ENCODE results near the gene SLC14A1.

DNA sequence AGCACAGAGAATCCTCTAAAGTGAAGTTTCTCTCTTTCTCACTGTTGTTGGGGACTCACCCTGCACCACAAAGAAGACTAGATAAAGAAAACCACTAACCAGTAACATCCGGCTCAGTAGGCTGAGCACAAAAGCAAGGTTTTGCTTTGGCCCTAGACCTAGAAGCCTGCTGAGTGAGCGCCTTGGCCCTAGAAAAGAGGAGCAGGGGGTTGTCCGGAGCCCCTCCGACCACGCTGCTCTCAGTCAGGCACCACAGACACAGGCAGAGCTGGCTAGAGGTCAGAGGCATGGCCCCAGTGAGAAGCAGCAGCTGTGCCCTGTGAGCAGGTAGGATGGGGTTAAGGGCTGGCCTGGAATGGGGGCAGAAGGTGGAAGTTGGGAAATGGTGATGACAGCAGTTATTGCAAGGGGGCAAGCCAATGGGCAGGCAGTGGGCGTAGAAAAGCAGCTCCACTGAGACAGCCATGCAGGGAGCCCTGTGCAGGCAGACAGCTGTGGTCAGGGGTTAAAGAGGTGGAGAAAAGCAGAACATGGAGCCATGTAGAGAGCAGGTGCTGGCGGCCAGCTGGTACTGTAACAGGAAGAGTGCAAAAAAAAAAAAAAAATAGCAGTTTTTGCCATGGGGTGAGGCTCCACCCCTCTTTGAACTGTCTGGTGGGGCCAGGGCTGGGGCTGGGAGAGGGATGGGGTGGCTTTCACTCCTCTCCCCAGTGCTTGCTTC lies 36.9 kb upstream of the SLC14A1 start:
- TF ChIP-seq EZH2 (IDR thresholded peaks at IDR 0.05; ENCODE audit: borderline replicate concordance, insufficient read depth, low read depth, low read length, poor library complexity, severe bottlenecking) = no peak
- TF ChIP-seq, protein P1, sequence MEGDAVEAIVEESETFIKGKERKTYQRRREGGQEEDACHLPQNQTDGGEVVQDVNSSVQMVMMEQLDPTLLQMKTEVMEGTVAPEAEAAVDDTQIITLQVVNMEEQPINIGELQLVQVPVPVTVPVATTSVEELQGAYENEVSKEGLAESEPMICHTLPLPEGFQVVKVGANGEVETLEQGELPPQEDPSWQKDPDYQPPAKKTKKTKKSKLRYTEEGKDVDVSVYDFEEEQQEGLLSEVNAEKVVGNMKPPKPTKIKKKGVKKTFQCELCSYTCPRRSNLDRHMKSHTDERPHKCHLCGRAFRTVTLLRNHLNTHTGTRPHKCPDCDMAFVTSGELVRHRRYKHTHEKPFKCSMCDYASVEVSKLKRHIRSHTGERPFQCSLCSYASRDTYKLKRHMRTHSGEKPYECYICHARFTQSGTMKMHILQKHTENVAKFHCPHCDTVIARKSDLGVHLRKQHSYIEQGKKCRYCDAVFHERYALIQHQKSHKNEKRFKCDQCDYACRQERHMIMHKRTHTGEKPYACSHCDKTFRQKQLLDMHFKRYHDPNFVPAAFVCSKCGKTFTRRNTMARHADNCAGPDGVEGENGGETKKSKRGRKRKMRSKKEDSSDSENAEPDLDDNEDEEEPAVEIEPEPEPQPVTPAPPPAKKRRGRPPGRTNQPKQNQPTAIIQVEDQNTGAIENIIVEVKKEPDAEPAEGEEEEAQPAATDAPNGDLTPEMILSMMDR (IDR thresholded peaks at IDR 0.05) = no peak
